ENCODE results near the gene TBCD.

TBCD gene

DNA sequence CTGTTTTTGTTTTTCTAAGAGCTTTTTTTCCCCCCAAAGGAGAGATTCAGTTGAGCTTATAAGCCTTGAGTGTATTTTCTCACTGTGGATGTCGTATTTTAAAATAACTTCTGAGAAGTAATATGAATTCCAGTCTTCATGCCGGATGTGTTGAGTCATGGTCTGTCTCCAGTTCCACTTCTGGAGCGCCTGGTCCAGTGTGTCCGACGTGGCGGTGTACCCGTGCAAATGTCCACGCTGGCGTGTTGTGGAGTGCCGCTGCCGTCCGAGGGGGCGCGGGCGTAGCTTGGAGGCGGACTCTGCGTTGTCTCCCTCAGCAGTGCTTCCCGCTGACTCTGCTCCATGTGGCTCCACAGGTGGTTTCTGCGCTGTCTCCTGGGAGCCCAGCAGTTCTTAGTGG is 148.9 kb downstream of the TBCD start:
- in situ Hi-C loops (cut with MboI; ENCODE audit: low pct_unique_long_range_greater_than_20kb, low sequenced_read_pairs, unreplicated experiment) = no loop called here
- TF ChIP-seq, protein P1, sequence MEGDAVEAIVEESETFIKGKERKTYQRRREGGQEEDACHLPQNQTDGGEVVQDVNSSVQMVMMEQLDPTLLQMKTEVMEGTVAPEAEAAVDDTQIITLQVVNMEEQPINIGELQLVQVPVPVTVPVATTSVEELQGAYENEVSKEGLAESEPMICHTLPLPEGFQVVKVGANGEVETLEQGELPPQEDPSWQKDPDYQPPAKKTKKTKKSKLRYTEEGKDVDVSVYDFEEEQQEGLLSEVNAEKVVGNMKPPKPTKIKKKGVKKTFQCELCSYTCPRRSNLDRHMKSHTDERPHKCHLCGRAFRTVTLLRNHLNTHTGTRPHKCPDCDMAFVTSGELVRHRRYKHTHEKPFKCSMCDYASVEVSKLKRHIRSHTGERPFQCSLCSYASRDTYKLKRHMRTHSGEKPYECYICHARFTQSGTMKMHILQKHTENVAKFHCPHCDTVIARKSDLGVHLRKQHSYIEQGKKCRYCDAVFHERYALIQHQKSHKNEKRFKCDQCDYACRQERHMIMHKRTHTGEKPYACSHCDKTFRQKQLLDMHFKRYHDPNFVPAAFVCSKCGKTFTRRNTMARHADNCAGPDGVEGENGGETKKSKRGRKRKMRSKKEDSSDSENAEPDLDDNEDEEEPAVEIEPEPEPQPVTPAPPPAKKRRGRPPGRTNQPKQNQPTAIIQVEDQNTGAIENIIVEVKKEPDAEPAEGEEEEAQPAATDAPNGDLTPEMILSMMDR (IDR thresholded peaks at IDR 0.05; ENCODE audit: extremely low read depth, insufficient read depth, missing control alignments) = no peak
- DNase-seq (ENCODE audit: low spot score) = no peak

DNA sequence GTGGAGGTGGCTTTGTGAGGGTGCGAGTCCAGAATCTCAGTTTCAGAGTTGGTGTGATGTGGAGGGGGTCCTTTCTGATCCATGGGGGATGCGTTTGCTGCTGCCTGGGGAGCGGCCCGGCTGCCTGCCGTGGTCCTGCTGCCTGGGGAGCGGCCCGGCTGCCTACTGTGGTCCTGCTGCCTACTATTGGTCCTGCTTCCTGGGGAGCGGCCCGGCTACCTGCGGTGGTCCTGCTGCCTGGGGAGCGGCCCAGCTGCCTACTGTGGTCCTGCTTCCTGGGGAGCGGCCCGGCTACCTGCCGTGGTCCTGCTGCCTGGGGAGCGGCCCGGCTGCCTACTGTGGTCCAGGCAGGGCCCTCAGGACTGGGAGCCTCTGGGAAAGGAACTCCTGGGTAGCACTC is 149.5 kb downstream of the TBCD start:
- in situ Hi-C loops (cut with MboI; ENCODE audit: low pct_unique_long_range_greater_than_20kb, low sequenced_read_pairs, unreplicated experiment) = no loop called here
- TF ChIP-seq, protein P1 (IDR thresholded peaks at IDR 0.05; ENCODE audit: extremely low read depth, insufficient read depth, missing control alignments) = no peak
- no peak for DNase-seq (ENCODE audit: low spot score)

DNA sequence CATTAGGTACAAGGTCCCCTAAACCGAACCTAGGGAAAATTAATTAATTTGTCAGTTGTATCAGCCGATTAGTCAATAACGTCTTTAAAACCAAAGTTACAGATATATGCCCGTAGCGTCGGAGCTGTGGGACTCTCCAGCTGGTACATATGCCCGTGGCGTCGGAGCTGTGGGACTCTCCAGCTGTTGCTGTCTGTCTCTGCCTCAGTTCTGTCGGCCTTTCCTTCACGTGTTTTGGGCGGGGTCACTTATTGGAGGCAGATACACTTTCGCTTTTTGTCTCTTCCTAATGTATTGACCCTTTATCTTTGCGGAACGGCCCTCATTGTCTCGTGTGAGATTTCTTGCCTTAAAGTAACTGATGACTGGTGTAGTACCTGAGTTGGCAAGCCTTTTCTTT is 150.0 kb downstream of the TBCD start:
- TF ChIP-seq, protein P1 (IDR thresholded peaks at IDR 0.05; ENCODE audit: extremely low read depth, insufficient read depth, missing control alignments) = no peak
- no peak for DNase-seq (ENCODE audit: low spot score)
- in situ Hi-C loops (cut with MboI; ENCODE audit: low pct_unique_long_range_greater_than_20kb, low sequenced_read_pairs, unreplicated experiment) = no loop called here

DNA sequence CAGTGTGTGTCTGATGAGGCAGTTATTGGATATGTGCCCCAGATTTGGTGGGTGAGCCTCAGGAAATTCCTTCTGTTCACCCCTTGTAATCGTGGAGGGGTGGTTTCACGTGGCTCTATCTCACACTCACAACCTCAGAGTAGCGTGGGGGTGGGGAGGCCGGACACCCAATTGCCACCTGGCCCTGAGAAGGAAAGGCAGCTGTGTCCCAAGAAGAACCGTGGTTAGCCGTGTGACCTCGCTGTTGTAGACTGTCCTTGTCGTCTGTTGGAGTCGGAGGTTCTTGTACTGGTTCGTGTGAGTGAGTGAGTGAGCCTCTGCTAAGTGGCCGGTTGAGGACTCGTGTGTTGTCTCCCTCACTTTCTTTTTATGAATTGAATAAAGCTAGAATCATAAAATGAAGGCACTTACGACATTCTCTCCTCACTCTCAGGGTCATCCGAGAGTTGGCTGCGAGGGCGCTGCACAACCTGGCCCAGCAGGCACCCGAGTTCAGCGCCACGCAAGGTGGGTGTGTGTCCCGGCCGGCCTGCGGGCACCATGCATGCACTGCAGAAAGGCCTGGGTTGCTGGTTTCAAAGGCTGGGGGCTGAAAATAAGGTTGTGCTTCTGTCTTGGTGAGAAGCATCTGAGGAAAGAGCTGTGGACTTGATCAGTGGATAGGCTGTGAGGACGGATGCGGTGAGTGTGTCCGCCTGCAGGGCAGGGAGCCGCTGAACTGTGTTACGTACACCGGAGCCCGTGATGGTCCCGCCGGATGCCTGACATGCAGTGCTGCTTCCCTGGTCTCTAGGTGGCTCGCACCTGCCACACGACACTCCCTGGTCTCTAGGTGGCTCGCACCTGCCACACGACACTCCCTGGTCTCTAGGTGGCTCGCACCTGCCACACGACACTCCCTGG is 151.4 kb downstream of the TBCD start:
- no peak for DNase-seq (ENCODE audit: low spot score)
- in situ Hi-C loops (cut with MboI; ENCODE audit: low pct_unique_long_range_greater_than_20kb, low sequenced_read_pairs, unreplicated experiment) = no loop called here
- TF ChIP-seq, protein P1 (IDR thresholded peaks at IDR 0.05; ENCODE audit: extremely low read depth, insufficient read depth, missing control alignments) = no peak

DNA sequence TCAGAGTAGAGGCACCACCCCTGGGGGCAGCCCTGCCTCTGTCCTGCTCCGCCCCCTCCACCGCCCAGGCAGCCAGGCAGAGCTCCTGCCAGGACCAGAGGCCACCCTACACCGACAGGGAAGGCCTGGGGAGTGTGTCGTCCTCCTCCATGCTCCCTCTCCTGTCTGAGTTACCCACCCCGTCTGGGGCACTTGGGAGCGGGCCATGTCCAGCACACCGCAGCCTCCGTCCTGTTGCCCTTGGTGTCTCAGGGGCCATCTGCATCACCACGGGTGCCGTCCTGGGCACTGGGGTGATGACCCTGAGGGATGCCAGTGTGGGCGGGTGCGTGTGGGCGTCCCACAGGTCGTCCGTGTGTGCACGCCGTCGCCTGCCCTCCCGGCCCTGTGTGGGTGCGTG is 153.3 kb downstream of the TBCD start:
- DNase-seq (ENCODE audit: low spot score) = no peak
- TF ChIP-seq, protein P1 (IDR thresholded peaks at IDR 0.05; ENCODE audit: extremely low read depth, insufficient read depth, missing control alignments) = no peak
- in situ Hi-C loops (cut with MboI; ENCODE audit: low pct_unique_long_range_greater_than_20kb, low sequenced_read_pairs, unreplicated experiment) = no loop called here

DNA sequence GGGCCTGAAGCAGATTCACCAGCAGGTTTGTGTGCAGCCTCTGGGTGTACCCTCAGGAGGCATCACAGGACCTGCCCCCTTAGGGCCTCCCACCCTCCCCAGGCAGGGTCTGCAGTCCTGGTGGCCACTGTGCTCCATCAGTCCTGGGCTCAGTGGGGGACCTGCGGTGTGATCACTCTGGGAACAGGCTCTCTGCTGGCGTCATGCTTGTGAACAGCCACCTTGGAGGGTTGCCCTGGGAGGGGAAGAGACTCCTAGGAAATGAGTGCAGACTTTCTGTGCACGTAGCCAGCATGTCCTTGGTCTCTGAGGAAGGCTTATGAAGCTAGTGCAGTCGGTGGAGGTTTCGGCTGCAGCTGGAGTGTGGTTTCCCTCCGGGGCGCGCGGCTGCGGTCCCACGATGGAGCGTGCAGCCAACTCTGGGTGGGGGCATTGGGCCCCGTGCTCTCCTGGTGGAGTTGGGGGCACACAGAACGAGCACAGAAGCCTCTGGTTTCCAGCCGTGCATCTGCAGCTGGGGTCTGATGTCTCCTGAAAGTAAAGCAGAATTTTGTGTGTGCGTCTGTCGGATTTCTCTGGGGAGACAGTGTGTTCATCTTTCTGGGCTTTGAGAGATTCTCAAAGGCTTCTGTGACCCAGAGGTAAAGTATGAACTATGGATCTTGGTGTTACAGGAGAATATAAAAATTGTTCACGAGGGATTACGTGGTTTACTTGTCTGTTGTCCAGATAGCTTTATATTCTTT is 156.1 kb downstream of the TBCD start:
- TF ChIP-seq, protein P1 (IDR thresholded peaks at IDR 0.05; ENCODE audit: extremely low read depth, insufficient read depth, missing control alignments) = no peak
- no peak for DNase-seq (ENCODE audit: low spot score)
- in situ Hi-C loops (cut with MboI; ENCODE audit: low pct_unique_long_range_greater_than_20kb, low sequenced_read_pairs, unreplicated experiment) = no loop called here

Data from GM13977 (cell line).